Measurements from ENCODE around the gene TRIM38.
"Not testable (repeated sequence)": the region's sequence is repeated elsewhere in the genome, so short reads cannot be mapped to it uniquely, and the experiment has no call there.

TRIM38 gene

DNA sequence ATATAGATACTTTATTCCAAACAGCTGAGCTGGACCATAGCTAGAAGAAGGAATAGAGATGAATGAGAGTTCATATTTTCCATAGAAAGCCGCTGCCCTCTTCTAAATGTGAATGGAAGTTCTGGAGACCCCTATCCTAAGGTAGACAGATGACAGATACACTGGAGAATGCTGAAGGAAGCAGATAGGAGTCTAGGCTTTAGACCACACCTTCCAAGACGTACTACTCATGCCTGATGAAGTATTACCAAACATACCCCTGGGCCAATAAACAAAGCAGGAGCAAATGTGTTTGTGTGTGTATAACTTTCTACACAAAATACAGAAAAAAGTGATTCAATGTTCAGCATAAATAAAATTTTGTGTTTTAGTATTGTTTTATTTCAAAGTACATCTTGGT, 23.0 kb upstream of the TRIM38 start:
- no peak for DNase-seq (ENCODE audit: low read depth, low spot score)
- H3K27ac ChIP-seq, result no peak overlapping the region

DNA sequence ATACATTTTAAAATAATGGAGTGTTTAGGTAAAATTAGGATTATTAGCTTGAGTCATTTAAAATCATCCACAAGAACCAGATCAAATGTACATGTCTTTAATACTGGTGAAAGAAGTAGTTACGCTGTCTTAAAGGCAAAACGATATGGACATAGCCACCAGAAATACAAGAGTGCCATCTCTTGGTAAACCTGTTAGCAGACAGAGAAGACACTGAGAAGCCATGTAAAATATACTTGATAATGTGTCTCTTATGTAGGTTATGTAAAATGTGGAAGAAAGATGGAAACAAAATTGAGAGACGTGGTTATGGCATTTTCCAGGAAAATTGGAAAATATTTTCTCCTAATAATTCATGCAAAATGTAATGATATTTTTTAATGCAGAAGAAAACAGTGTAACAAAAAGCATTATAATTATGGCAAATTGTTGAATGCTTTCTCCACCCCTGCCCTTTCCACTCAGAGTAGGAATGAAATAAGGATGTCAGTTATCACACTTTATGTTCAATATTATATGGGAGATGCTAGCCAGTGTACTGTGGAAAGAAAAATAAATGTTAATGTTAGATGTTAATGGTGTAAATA, 19.9 kb upstream of the TRIM38 start:
- no peak overlapping the region for H3K27ac ChIP-seq
- no peak for DNase-seq (ENCODE audit: low read depth, low spot score)

GRCh38 chr6:25943887-25944286, 18.7 kb upstream of the TRIM38 start:
- DNase-seq (ENCODE audit: low read depth, low spot score), result no peak
- H3K27ac ChIP-seq, result no peak overlapping the region

DNA sequence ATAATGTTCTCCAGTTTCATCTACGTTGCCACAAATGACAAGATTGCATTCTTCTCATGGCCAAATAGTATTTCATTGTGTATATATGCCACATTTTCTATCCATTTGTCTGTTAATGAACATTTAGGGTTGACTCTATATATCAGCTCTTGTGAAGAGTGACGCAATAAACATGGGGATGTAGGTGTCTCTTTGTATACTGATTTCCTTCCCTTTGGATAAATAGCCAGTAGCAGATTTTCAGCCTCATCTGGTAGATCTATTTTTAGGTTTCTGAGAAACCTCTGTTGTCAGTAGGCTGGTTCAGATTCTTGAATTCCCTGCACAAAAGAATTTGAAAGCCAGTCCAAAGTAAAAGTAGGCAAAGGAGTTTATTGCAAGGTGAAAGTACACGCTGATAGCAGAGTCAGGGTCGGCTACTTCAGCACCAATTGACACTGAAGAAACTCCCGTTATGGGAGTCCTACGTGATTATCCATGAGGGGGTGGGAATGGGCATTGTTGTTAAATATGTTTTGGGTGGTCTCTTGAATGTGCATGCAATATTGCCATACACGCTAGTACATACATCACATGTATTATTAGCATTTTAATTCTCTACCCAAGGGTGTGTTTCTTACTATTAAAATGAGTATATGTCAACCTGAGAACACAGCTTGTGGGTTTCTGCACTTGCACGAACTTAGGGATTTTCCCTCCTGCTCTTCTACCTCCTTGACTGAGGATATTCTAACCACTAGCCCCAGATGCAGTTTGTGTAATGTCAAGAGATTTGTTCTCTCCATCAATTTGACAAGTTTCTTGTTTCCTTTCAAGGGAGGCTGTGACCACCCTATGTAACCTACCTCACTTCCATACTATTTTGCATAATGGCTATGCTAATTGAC, 17.7 kb upstream of the TRIM38 start:
- no peak overlapping the region for H3K27ac ChIP-seq
- no peak for DNase-seq (ENCODE audit: low read depth, low spot score)

DNA sequence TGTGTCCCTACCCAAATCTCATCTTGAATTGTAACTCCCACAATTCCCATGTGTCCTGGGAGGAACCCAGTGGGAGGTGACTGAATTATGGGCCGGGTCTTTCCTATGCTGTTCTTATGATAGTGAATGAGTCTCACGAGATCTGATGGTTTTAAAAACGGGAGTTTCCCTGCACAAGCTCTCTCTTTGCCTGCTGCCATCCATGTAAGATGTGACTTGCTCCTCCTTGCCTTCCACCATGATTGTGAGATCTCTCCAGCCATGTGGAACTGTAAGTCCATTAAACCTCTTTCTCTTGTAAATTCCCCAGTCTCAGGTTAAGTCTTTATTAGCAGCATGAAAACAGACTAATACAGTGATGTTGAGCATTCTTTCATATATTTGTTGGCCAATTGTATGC, 16.9 kb upstream of the TRIM38 start:
- not testable (repeated sequence) for DNase-seq (ENCODE audit: low read depth, low spot score); H3K27ac ChIP-seq

- H3K27ac ChIP-seq, result no peak overlapping the region
- DNase-seq (ENCODE audit: low read depth, low spot score), result no peak
These were observed 16.0 kb upstream of the TRIM38 start for GRCh38 chr6:25946631-25947030.

DNA sequence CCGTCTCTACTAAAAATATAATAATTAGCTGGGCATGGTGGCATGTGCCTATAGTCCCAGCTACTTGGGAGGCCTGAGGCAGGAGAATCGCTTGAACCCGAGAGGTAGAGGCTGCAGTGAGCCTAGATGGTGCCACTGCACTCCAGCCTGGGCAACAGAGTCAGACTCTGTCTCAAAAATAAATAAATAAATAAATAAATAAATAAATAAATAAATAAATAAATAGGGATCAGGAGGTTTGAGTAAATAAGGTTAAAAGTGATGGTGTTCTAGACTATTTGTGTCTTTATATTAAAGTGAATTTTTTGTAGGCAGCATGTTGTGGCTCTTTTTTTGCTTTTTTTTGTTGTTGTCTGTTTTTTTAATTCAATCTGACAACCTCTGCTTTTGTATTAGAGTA, 15.1 kb upstream of the TRIM38 start:
- DNase-seq (ENCODE audit: low read depth, low spot score); H3K27ac ChIP-seq: not testable (repeated sequence)

GRCh38 chr6:25949695-25950094, 12.9 kb upstream of the TRIM38 start:
- no peak for DNase-seq (ENCODE audit: low read depth, low spot score)
- no peak overlapping the region for H3K27ac ChIP-seq

- H3K27ac ChIP-seq, result no peak overlapping the region
- no peak for DNase-seq (ENCODE audit: low read depth, low spot score)
These were observed 12.3 kb upstream of the TRIM38 start for GRCh38 chr6:25950297-25950696.

GRCh38 chr6:25951296-25952032, 11.1 kb upstream of the TRIM38 start:
- no peak for DNase-seq (ENCODE audit: low read depth, low spot score)
- no peak overlapping the region for H3K27ac ChIP-seq

DNA sequence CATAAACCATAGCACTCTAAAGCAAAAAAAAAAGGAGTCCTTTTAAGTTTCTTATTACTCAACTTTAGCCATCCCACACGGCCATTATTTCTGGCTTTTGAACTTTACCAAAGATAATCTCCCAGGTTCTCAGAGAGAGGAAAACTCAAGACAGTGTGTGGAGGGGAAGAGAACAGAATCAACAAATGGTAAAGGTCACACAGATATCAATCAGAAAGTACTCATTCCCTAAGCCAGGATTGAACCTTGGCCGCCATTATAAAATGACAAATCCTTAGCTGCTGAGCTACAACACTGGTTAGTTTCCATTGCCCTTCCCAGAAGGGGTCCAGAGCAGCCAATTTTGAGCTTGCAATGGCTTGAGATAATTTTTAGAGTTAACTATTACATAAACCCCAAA, 10.1 kb upstream of the TRIM38 start:
- no peak for DNase-seq (ENCODE audit: low read depth, low spot score)
- H3K27ac ChIP-seq, result no peak overlapping the region

DNA sequence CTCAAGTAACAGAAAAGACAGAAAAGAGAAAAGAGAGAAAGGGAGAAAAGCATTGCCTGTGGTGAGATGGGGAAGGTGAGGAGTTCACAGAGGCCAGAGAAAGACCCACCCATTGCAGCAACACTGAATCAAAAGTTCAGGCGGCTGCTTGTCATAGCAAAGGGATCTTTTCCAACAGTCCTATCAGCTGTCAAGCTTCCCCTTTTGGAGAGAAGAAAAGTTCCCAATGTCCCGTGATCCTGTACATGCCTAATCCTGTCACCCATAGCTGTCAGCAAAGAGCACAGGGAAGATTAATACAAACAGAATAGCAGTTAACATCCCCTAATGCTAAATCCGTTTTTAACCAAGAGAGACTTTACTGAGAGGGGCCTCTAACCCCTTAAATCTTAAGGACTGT, 8.9 kb upstream of the TRIM38 start:
- H3K27ac ChIP-seq, result no peak overlapping the region
- DNase-seq (ENCODE audit: low read depth, low spot score), result no peak

GRCh38 chr6:25954756-25955155, 7.8 kb upstream of the TRIM38 start:
- DNase-seq (ENCODE audit: low read depth, low spot score), result no peak
- no peak overlapping the region for H3K27ac ChIP-seq

GRCh38 chr6:25956226-25956625, 6.4 kb upstream of the TRIM38 start:
- no peak for DNase-seq (ENCODE audit: low read depth, low spot score)
- no peak overlapping the region for H3K27ac ChIP-seq

DNA sequence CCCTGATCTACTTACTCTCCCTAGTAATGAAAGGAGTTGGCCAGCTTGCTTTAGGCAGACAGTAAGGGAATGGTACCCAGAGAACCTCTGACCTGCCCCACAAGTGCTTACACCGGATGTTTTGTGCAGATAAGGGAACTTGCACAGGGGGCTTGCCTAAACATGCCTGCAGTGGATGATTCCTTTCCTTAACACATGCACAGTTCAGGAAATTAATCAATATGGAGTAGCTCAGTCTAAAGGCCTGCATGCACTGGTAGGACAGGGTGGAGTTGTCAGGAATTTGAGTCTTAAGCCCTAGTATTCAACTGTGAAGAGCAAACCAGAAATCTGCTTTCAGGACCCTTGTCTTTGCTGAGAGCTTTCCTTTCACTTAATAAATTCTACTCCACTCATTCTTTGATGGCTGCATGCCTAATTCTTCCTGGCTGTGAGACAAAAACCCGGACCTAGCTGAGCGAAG, 3.9 kb upstream of the TRIM38 start:
- peak overlapping the region; percentile 71 for H3K27ac ChIP-seq
- DNase-seq (ENCODE audit: low read depth, low spot score), result peak; percentile 50

DNA sequence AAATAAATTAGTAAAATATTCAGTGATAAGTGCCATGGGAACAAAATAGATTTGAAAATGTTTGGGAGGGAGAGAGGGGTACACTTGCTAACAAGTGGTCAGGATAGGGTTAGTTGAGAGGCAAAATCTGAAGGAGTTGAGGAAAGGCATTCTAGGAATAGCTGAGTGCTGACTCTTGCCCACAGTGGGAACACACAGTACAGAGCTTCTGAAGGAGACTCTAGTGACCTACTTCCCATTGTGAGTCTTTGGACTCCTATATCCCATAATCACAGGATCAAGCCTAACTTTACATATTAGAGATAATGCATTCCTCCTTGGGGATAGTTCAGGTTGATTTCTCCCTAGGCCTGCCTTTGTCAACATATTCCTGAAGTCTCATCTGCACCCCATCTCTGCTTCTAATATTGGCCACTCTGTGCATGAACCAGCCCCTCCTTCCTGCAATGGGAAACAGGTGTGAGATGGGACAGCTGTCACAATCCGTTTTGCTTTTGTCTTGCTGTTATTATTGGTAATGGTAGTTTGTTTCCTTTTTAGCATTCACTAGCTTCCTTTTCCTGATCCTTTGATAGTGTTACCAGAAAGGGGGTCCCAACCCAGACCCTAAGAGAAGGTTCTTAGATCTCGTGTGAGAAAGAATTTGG, 2.6 kb upstream of the TRIM38 start:
- H3K27ac ChIP-seq, result peak overlapping the region; percentile 71
- no peak for DNase-seq (ENCODE audit: low read depth, low spot score)

GRCh38 chr6:25960734-25961133, 1.9 kb upstream of the TRIM38 start:
- no peak for DNase-seq (ENCODE audit: low read depth, low spot score)
- H3K27ac ChIP-seq, result no peak overlapping the region

DNA sequence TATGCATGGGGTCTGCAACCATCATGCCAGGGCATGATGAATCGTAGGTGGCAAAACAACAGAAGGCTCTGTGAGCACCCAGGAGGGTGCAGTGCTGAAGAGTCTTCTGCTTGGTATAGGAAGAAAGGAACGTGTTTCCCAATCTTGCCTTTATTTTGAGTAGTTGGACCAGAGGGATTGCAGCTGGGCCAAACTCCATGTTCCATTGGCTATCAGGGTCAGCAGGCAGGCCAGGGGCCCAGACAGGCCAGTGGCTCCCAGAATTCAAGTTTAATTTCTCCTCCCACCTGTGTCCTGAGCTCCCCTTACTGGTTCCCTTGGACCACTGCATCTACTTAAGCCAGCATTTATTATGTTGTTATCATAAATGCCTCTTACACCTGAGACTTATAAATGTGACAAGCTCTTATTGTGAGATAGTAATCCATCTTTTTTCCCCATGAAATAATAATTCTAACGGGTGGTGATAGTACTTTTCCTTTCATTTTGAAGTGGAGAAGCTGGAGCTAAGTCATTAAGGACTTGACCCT, 918 bp upstream of the TRIM38 start:
- peak overlapping the region; percentile 91 for H3K27ac ChIP-seq
- no peak for DNase-seq (ENCODE audit: low read depth, low spot score)

GRCh38 chr6:25963426-25964123, 973 bp downstream of the TRIM38 start:
- DNase-seq (ENCODE audit: low read depth, low spot score), result peak; percentile 16
- peak overlapping the region; percentile 91 for H3K27ac ChIP-seq

DNA sequence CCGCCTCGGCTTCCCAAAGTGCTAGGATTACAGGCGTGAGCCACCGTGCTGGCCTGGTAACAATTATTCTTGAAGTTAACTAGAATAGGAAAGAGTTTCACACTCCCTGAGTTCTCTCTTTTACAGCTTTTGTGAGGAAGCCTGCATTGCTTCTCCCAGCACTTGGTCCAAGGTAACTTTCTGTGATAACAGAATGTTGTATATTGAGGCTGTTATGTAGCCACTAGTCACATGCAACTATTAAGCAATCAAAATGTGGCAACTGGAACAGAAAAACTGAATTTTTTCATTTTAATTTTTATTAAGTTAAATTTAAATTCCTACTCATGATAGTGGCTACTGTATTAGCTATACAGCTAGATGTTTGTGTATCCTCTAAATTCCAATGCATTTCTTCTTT, 2.5 kb downstream of the TRIM38 start:
- H3K27ac ChIP-seq, result no peak overlapping the region
- DNase-seq (ENCODE audit: low read depth, low spot score), result no peak
